Caki2 (cell line): ENCODE measurements around the gene CTNNBL1. TPM values are rescaled to one million over a fixed set of nuclear protein-coding genes. Genes with fewer than 3 reads are reported as not detected.

Source experiments
- DNase-seq: peaks from one replicate; pipeline ENCODE4 v3.0.0-alpha.2; 2015; ENCODE audit warnings: low read depth
- in situ Hi-C: cut with HindIII; loops from 2 replicates; pipeline ENCODE4 v1.10.0; 2016; ENCODE audit warnings: low sequenced_read_pairs, low pct_unique_long_range_greater_than_20kb, mixed read lengths
- total RNA-seq: library from RNA; depleted of rRNA; stranded (reverse); fragments of >200 nt; shearing (Covaris generic); gene quantifications from 2 replicates; pipeline ENCODE4 v1.2.3, GENCODE V29; 2014; ENCODE audit warnings: low replicate concordance

The CTNNBL1 gene
- total RNA-seq, 1 experiment from 2014 or later: 78.2 TPM

DNA sequence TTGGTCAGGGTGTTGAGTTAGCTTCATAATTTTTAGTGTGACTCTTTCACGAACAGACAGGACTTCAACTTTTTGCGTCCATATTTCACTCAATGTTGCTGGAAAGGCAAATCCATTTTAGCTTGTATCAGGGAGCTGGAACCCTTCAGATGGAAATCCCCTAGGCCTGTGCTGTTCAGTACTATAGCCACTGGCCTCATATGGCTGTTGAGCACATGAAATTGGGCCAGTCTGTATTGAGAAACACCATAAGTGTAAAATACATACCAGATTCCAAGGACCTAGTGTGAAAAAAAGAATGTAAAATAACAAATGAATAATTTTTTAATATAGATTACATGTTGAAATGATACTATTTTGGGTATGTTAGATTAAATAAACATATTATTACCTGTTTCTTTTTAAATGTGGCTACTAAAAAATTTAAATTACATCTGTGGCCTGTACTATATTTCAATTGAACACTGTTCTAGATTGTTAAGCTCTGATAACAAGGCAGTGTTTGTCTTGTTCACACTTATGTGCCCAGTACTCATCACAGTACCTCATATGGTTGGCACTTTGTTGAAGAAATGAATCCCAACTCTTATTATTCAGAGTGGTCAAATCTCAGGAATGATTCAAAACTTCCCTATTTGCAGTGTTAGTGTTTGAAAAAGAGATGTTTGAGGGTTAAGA, 34.3 kb downstream of the CTNNBL1 start:
- no peak for DNase-seq
- in situ Hi-C loops: no loop called here

DNA sequence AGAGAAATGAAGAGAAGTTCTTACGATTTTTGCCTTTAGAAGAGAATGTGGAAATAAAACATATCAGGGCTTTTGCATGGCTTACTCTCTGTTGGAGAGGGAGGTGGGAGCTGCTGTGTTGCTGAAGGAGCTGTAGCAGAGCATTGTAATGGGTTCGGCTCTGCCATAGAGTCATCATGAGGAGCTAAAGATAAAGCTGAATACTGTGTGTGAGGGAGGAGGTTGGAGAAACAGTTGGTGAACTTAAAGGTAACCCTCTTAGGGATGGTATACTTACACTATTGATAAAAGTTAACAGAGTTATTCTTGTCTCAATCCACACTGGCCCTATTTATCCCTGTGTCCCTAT, 34.8 kb downstream of the CTNNBL1 start:
- no peak for DNase-seq
- in situ Hi-C loops: no loop called here

DNA sequence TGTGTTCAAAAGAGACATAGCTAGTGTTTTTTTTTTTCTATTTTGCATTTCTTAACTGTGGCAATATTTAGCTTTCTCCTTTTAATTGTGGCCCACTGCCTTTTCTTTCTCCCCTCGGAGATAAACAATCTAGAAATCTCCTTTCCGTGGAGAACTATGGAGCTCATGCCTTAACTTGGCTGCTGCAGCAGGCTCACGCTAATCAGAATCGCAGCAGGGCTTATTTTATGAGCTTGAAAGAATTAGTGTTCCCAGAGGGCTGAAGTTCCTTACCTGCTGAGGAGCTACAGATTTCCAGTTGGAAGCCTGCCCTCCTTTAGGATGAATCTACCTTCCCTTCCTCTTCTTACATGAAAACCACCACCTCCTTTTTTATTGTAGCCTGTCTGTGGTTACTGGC, 35.6 kb downstream of the CTNNBL1 start:
- in situ Hi-C loops: no loop called here

DNA sequence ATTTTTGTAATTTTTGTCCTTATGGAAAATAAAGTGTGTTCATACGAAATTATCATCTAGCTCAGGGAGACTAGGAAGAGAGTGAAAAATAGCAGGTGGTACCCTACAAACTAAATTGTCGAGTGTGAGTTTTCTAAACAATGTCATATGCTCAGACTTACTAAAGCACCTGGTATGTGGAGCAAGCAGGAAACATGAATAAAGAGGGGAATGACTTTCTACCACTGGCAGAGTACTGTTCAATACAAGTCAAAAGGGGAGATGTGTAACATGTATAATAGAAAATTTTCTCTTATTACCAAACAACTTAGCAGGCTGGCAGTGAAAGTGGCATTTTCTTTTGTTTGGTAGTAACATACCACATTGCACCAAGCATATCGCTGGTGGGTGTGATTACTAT, 36.1 kb downstream of the CTNNBL1 start:
- no peak for DNase-seq
- in situ Hi-C loops: no loop called here

More for the DNA sequence above, 35.6 kb downstream of the CTNNBL1 start:
- no peak for DNase-seq

DNA sequence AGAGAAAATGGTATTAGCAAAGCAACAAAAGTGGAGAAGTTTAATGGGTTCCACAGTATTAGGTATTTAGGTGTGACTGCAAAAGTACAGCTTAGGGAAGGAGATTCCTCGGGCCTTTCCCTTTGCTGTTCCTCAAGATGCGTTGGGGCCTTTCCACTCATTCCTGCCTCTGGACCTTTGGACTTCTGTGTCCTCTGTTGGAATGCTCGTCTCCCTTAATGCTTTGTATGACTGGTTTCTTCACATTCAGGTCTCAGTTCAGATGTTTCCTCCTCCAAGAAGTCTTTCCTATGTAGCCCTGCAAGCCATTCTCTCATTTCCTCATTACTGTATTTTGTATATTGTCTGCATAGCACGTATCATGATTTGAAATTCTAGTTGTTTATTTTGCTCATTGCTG, 39.6 kb downstream of the CTNNBL1 start:
- no peak for DNase-seq
- in situ Hi-C loops: no loop called here

GRCh38 chr20:37734228-37734985, 40.6 kb downstream of the CTNNBL1 start:
- DNase-seq: no peak
- in situ Hi-C loops: no loop called here

DNA sequence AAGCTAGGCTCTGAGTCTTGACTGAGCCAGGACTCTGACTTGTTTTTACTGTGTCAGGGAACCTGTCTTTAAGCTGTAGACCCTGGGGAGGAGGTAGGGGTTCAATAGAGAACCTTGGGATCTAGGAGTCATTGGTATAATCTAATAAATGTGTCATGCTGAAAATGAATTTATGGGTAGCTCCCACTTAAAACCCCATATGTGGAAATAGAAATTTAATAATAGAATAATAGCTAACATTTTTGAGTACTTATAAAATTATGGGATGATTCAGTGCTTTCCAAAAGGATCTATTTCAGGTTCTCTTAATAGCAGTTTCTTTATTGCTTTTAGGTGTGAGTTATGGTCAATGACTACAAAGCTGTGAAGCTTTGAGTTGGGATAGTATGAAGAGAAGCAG, 41.7 kb downstream of the CTNNBL1 start:
- in situ Hi-C loops: no loop called here

GRCh38 chr20:37736132-37736531, 42.3 kb downstream of the CTNNBL1 start:
- in situ Hi-C loops: no loop called here
- DNase-seq: no peak

More for the DNA sequence above, 41.7 kb downstream of the CTNNBL1 start:
- DNase-seq: no peak

DNA sequence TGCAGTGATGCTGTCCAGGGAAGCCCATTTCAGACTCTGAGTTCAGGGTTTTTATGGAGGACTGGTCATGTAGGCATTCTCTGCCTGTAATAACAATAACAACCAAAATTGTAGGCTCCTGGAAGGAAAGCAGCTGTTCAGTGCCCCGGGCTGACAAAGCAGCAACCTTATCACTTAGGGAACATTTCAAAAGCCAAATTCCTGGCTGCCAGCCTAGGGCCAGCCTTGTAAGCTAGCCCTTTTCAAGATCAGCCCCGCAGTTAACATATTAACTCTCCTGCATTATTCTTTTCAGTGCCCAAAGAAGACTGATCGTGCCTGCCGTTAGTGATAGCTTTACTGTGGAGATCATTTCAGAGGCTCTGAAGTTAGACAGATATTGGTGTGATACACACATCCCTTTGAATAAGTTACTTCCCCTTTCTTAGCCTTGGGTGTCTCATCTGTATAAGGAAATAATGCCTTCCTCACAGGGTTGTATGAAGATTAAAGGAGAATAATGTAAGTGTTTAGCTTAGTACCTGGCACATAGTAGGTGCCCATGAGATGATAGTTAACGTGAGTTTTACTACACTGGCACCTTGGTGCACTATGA, 44.1 kb downstream of the CTNNBL1 start:
- DNase-seq: no peak
- in situ Hi-C loops: no loop called here

GRCh38 chr20:37741055-37741454, 47.2 kb downstream of the CTNNBL1 start:
- in situ Hi-C loops: no loop called here
- DNase-seq: peak; percentile 30

DNA sequence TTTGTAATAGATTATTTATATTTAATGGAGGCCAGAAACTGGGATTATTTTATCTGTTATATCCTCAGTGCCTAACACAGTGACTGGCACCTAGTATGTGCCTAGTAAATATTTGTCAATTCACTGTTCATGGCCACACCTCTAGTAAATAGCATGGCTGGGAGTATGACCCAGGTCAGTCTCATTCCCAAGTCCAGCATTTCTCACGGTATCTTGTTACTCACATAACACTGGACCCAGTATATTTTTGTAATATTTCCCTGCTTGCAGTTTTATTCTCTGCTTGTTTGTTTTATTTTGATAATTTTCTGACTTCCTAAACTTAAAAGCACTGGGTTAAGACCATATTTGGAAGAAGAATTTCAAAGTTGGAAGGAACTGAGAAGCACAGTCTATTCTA, 47.7 kb downstream of the CTNNBL1 start:
- in situ Hi-C loops: no loop called here
- DNase-seq: no peak

GRCh38 chr20:37742131-37742530, 48.3 kb downstream of the CTNNBL1 start:
- DNase-seq: no peak
- in situ Hi-C loops: no loop called here

- in situ Hi-C loops: no loop called here
- DNase-seq: no peak
Measured at GRCh38 chr20:37744347-37744746, 50.5 kb downstream of the CTNNBL1 start.

DNA sequence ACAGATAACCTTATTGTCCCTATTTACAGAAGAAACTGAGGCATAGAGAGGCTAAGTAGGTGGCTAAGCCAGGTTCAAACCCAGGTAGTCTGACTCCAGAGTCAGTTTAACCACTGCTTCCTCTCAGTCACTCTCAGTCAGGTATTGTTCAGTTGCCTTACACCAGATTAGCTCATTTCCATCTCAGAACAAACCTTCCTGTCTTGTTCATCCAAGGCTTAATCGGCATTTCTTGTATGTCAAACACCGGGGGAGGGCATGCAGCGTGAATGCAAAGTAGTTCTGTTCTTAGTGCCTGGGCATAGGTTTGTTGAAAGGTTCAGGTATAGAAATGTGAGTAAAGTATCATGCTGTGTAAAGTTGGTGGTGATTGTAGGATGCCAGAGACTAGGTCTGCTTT, 51.7 kb downstream of the CTNNBL1 start:
- in situ Hi-C loops: no loop called here
- no peak for DNase-seq

DNA sequence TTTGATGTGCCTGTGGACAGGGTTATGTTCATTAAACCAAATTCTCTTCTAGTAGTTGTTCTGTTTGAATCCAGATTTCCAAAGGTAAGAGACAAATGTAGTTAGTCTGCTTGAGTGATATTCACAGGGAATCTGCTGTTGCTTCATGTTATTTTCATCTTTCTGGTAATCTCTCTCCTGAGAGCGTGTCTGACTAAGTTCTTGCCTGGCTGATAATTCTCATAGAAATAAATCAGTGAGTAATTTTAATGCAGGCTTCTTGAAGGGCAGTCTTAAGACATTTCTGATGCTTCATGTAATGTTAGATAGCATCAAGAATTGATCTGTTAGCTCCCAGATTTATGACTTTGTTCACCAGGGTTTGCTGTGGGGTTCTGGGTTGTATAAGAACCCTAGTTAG, 54.2 kb downstream of the CTNNBL1 start:
- in situ Hi-C loops: no loop called here

GRCh38 chr20:37749218-37749617, 55.4 kb downstream of the CTNNBL1 start:
- DNase-seq: no peak
- in situ Hi-C loops: no loop called here

More for the DNA sequence above, 54.2 kb downstream of the CTNNBL1 start:
- DNase-seq: no peak

GRCh38 chr20:37749620-37750403, 56.0 kb downstream of the CTNNBL1 start:
- no peak for DNase-seq
- in situ Hi-C loops: no loop called here

- no peak for DNase-seq
- in situ Hi-C loops: no loop called here
Measured at GRCh38 chr20:37755665-37756064, 61.8 kb downstream of the CTNNBL1 start.

GRCh38 chr20:37756234-37756633, 62.4 kb downstream of the CTNNBL1 start:
- DNase-seq: no peak
- in situ Hi-C loops: no loop called here
